ENCODE measurements around the gene CDH18. TPM values are rescaled to one million over a fixed set of nuclear protein-coding genes. Genes with fewer than 3 reads are reported as not detected.
"Not testable (repeated sequence)": the region's sequence is repeated elsewhere in the genome, so short reads cannot be mapped to it uniquely, and the experiment has no call there.

The CDH18 gene
- total RNA-seq, 1 experiment from 2014 or later = not detected

DNA sequence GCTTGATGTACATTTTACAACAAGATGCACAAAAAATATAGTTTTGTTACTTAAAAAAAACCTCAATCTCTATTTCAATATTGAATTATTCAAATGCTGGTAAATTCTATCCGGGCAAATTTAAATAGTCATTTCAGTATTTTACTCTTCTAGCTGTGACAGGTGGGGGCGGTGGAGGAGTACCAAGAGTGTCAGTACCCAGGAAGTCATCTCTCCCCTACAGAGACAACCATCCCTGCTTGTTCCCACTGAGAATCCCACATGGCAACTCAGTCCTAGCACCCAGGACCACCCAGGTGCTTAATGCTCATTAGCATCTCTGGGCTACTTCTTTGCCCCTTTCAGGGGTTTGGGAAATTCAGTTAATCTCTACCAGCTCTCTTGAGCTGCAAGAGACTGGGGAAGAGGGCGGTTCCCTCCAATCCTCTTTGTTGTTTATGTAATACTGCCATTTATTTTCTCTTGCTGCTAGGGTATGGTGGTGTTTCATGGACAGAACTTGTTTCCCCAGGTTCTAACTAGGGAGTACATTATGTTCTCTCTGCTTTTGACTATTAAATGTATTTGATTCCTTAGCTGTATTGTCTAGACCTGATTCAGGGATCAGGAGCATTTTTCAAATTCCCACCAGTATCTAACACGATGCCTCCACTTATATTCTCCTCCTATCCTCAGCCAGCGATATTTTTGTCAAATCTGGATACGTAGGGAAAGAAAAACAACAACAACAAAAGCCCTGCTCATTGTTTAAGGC, 122.5 kb downstream of the CDH18 start:
- no peak for DNase-seq (ENCODE audit: low spot score)

DNA sequence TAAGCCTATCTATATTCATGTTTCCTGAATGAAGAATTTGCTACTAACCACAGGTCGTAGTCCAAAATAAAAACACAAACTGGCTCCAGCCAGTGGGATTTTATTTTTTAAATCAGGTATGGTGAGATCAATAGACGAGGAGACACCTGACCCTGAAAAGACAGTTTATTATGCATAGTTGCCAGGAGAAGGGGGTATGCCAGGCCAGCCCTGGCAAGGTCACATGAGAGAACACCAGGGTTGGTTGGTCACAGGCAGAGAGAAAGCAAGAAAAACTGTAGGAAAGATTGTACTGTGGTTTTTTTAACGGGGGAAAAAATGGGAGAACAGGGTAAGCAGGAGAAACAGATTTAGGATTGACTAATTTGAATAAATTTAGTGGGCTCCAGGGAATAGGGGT, 125.3 kb downstream of the CDH18 start:
- DNase-seq (ENCODE audit: low spot score) = no peak

GRCh38 chr5:19859020-19859419, 129.0 kb downstream of the CDH18 start:
- DNase-seq (ENCODE audit: low spot score) = no peak

DNA sequence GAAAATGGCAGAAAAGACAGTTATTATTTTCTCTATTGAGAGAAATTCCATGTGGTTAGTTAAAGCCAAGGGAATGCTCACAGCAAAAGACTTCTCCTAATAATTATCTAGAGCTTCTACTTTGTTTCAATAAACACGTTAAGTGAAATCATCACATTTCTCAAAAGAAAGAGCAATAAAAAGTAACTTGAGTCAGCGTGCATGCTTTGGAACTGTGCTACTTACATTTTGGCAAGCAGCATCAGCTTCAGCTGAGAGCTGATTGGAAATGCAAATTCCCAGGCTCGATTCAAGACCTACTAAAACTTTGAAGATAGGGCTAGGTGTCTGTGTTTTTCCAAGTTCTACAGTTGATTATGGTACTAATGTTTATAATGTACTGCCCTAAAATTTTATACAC, 132.1 kb downstream of the CDH18 start:
- no peak for DNase-seq (ENCODE audit: low spot score)

- no peak for DNase-seq (ENCODE audit: low spot score)
These were observed 132.5 kb downstream of the CDH18 start for GRCh38 chr5:19855453-19855852.

- no peak for DNase-seq (ENCODE audit: low spot score)
These were observed 133.0 kb downstream of the CDH18 start for GRCh38 chr5:19855031-19855430.

DNA sequence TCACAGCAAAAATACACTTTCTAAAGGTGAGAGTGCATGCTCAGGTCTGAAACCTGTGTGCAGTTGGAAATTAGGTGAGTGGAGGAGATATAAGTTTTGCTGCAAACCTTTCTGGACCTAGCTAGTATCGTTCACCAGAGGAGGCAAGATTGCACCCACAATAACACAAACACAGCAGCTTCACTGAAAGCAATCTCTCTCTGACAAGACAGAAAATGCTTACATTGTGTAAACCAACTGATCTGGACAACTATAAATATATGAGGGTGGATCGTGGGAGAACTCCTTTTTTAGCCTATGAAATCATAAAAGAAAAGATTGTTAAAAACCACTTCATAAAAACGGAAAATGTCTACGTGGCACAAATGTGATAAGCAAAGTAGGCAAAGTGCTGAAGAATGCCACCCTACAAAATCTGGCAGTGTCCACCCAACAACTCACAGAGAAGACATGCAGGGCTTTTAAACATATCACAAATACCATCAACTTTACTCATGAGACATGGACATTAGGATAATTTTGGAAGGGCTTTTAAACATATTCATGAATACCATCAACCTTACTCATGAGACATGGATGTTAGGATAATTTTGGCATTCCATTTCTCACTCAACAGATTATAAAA, 134.3 kb downstream of the CDH18 start:
- no peak for DNase-seq (ENCODE audit: low spot score)

DNA sequence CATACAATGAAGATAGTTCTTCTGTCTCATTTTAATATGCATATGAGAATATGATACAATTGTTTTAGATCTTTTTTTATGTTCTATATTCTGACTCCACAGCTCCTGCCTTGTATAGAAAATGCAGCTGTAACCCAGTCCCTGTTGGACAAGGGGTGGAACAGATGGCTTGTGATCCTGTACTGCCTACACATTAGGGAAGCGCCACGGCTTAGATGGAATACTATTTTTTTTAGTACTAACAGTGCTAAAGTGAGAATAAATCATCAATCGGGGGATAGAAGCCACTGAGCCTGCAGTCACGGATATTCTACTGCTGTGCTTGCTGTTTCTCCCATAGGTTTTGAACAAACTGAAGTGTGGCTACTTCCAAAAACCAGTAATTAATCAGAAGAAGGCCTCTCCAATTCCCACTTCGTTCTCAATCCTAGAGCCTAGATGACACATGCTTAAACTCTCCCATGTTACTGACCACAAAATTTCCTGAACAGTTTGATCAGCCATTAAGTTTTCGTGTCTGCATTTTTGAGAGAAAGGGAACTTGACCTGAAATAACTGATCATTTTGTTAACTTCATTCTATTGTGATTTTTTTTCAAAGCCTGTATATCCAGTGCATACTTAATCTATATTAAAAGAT, 150.3 kb downstream of the CDH18 start:
- DNase-seq (ENCODE audit: low spot score) = no peak

- DNase-seq (ENCODE audit: low spot score) = no peak
These were observed 152.6 kb downstream of the CDH18 start for GRCh38 chr5:19835442-19835841.

DNA sequence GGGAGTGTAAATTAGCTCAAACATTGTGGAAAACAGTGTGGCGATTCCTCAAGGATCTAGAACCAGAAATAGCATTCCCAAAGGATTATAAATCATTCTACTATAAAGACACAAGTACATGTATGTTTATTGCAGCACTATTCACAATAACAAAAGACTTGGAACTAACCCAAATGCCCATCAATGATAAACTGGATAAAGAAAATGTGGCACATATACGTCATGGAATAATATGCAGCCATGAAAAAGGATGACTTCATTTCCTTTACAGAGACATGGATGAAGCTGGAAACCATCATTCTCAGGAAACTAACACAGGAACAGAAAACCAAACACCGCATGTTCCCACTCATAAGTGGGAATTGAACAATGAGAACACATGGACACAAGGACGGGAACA, 175.3 kb downstream of the CDH18 start:
- DNase-seq (ENCODE audit: low spot score) = not testable (repeated sequence)

DNA sequence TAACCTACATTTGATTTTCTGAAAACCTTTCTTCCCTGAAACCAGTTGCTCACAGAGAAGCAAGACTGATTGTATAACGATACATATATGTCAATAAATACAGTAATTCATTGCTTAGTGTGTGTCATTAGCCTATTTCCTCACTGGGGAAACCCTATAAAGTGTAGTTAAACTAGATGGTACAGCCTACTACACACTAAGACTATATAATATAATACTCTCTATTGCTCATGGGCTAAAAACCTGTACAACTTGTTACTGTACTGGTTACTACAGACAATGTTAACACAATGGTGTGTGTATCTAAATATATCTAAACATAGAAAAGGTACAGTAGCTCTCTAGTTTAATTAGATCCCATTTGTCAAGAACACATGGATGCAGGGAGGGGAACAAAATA, 181.2 kb downstream of the CDH18 start:
- DNase-seq (ENCODE audit: low spot score) = no peak

DNA sequence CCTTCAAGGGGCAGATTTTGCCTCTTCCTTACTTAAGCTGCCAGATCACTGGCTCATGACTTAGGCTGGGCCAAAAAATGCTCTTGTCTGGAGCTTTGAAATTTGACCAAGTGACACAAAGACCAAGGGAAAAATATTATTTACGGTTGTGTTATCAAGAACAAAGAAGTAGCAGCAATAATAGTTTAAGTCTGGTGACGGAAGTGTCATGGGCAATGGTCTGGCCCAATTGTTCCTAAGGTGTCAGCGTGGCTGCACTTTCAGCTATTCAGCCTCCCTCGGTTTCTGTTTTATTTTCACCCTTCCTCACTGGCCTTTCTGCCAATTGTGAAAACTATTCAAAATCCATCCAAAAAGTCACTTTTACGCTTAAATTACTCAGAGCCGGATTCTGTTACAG, 185.3 kb downstream of the CDH18 start:
- DNase-seq (ENCODE audit: low spot score) = no peak

DNA sequence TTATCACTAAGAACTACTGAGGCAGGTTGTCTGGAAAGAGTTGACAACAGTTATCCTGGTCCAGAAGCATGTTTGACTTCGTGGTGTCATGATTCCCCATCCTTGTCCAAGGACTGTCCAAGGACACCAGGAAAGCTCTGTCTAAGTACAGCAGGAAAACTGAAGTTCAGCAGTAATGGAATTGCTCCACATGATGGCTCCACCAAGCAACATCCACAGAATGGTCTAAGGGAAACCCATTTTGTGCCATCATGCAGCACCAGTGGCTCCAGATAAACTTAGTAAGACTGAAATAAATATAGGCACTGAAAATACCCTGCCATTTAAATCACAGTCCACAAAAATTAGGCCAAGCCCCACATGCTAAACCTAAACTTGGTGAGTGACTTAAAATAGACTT, 192.8 kb downstream of the CDH18 start:
- DNase-seq (ENCODE audit: low spot score) = peak; percentile 57

- DNase-seq (ENCODE audit: low spot score) = peak; percentile 26
These were observed 197.1 kb downstream of the CDH18 start for GRCh38 chr5:19790829-19791466.

GRCh38 chr5:19782566-19782965, 205.4 kb downstream of the CDH18 start:
- no peak for DNase-seq (ENCODE audit: low spot score)

GRCh38 chr5:19777363-19777762, 210.6 kb downstream of the CDH18 start:
- no peak for DNase-seq (ENCODE audit: low spot score)

- not testable (repeated sequence) for DNase-seq (ENCODE audit: low spot score)
These were observed 211.1 kb downstream of the CDH18 start for GRCh38 chr5:19776886-19777285.

- no peak for DNase-seq (ENCODE audit: low spot score)
These were observed 216.7 kb downstream of the CDH18 start for GRCh38 chr5:19771174-19771835.

DNA sequence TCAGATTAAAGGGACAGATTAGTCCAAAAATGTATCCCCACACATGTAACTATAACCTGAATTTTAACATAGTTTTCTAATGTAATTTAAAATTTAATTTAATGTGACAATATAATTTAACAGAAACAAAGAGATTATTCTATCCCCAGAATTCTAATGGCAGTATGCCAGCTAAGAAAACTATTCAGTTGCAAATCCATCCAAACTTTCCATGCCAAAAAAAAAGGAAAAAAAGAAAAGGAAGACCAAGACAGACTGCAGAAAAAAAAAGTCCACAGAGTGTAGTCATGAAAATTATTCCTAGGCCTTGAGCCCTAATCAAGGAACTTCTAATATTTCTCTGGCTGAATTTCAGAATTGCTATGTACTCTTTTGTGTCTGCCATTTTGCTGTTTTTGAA, 217.6 kb downstream of the CDH18 start:
- DNase-seq (ENCODE audit: low spot score) = no peak

DNA sequence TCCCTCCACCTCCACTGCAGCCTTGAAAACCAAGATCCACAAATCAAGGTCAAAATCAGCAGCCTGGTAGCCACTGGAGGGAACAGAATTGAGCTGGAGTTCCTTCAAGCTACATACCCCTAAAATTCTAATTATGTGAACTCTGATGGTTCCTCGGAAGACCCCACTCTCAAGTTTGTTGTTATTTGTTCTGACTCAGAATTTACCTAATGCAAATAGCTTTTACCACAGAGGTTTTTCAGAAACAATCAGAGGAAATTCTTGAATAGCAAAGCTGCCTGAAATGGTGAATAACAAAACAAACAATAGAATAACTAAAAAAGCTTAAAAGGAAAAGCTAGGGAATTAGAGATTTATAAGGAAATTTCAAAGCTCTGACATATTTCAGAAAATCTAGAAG, 220.0 kb downstream of the CDH18 start:
- DNase-seq (ENCODE audit: low spot score) = no peak

- DNase-seq (ENCODE audit: low spot score) = no peak
These were observed 234.4 kb downstream of the CDH18 start for GRCh38 chr5:19753579-19753978.

GRCh38 chr5:19751326-19751725, 236.7 kb downstream of the CDH18 start:
- DNase-seq (ENCODE audit: low spot score) = no peak
